K562 (cell line): ENCODE results near the gene CCDC78. TPM values are rescaled to one million over a fixed set of nuclear protein-coding genes. Genes with fewer than 3 reads are reported as not detected.

Experiments
- BACH1 ChIP-seq: fragments of 200-800 bp; sonication (Bioruptor generic); IDR thresholded peaks from 2 replicates; pipeline ENCODE4 v1.6.1; 2016; ENCODE audit warnings: missing genetic modification characterization, missing compliant biosample characterization
- EWSR1 ChIP-seq: fragments of 450-650 bp; IDR thresholded peaks from 2 replicates; pipeline ENCODE4 v1.6.1; 2018; ENCODE audit warnings: borderline replicate concordance, mild to moderate bottlenecking, low read depth, moderate library complexity; ENCODE audit not compliant: partially characterized antibody
- FOXK2 ChIP-seq, 2 experiments: fragments of 450-650 bp; IDR thresholded peaks in 1 of 2; conservative IDR thresholded peaks in 1 of 2; 2 replicates each; pipeline ENCODE4 v1.6.1; 2016; ENCODE audit warnings: low read depth in 2 of 2, mild to moderate bottlenecking in 1 of 2
- JUN ChIP-seq, 2 experiments: sonication (generic) in 1 of 2; formaldehyde crosslinking in 1 of 2; IDR thresholded peaks; 2 replicates each; pipeline versions ENCODE4 v1.6.1 to v1.8.0; 2012 to 2022; ENCODE audit warnings: borderline replicate concordance in 2 of 2, mild to moderate bottlenecking in 2 of 2, improper control_type of control experiment in 1 of 2, low read depth in 1 of 2, low read length in 1 of 2, missing genetic modification reagents in 1 of 2
- L3MBTL2 ChIP-seq: fragments of 450-650 bp; IDR thresholded peaks from 2 replicates; pipeline ENCODE4 v1.6.1; 2016; ENCODE audit warnings: mild to moderate bottlenecking, moderate library complexity
- LARP7 ChIP-seq: fragments of 450-650 bp; IDR thresholded peaks from 2 replicates; pipeline ENCODE4 v1.6.1; 2016
- NCOA6 ChIP-seq: fragments of 450-650 bp; IDR thresholded peaks from 2 replicates; pipeline ENCODE4 v1.6.1; 2017; ENCODE audit warnings: mild to moderate bottlenecking
- NFE2 ChIP-seq: IDR thresholded peaks from 2 replicates; pipeline ENCODE4 v1.6.1; 2014; ENCODE audit warnings: antibody characterized with exemption, low read depth
- PHB2 ChIP-seq: fragments of 450-650 bp; IDR thresholded peaks from 2 replicates; pipeline ENCODE4 v1.6.1; 2017; ENCODE audit warnings: low read depth
- POLR2G ChIP-seq: fragments of 200-400 bp; formaldehyde crosslinking; IDR thresholded peaks from 2 replicates; pipeline ENCODE4 v1.6.1; 2017; ENCODE audit warnings: low read depth, mild to moderate bottlenecking, antibody characterized with exemption, low read length, moderate library complexity
- SOX6 ChIP-seq: fragments of 450-650 bp; IDR thresholded peaks from 2 replicates; pipeline ENCODE4 v1.6.1; 2014; ENCODE audit warnings: mild to moderate bottlenecking
- THRA ChIP-seq: fragments of 450-650 bp; IDR thresholded peaks from 2 replicates; pipeline ENCODE4 v1.6.1; 2017; ENCODE audit warnings: mild to moderate bottlenecking, moderate library complexity
- XRCC3 ChIP-seq: fragments of 450-650 bp; IDR thresholded peaks from 2 replicates; pipeline ENCODE4 v1.6.1; 2017; ENCODE audit warnings: mild to moderate bottlenecking, moderate library complexity
- ZNF778 ChIP-seq: fragments of 450-650 bp; formaldehyde crosslinking; IDR thresholded peaks from 2 replicates; pipeline ENCODE4 v1.4.0; 2020; ENCODE audit warnings: mild to moderate bottlenecking, moderate library complexity
- ZNF830 ChIP-seq: fragments of 250-450 bp; sonication (Bioruptor Pico); IDR thresholded peaks from 2 replicates; pipeline ENCODE4 v1.5.0; 2021; ENCODE audit warnings: mild to moderate bottlenecking
- polyA plus RNA-seq, 8 experiments: library from polyadenylated mRNA; depleted of rRNA in 4 of 8; stranded (reverse) in 5 of 8; unstranded in 3 of 8; fragments of >200 nt; fragmentation: Nextera tagmentation in 2 of 8; fragmentation: Illumina TruSeq in 1 of 8; extraction: Ambion mirVana in 2 of 8; extraction: Trizol in 1 of 8; gene quantifications; 2 replicates each; pipeline versions ENCODE4 v1.2.1 to v1.2.3, GENCODE V29; 2011 to 2014; ENCODE audit warnings: inconsistent platforms in 1 of 8, missing spikeins in 1 of 8
- total RNA-seq, 7 experiments: library from RNA; depleted of rRNA in 6 of 7; stranded (reverse); fragments of >200 nt in 6 of 7; fragmentation: Illumina TruSeq in 2 of 7; extraction: Trizol in 2 of 7; gene quantifications; 2 replicates each; pipeline versions ENCODE4 v1.2.1 to v1.2.3, GENCODE V29; 2011 to 2021; ENCODE audit warnings: low replicate concordance in 1 of 7
- TF ChIP-seq, protein P1 (sequence below): fragments of 250-450 bp; sonication (Bioruptor Pico); IDR thresholded peaks from 2 replicates; pipeline ENCODE4 v1.4.0; 2020; ENCODE audit warnings: borderline replicate concordance
- TF ChIP-seq, protein P2 (sequence below): fragments of 450-650 bp; IDR thresholded peaks from 2 replicates; pipeline ENCODE4 v1.6.1; 2018; ENCODE audit not compliant: partially characterized antibody
- TF ChIP-seq, protein P3 (sequence below): fragments of 250-450 bp; sonication (Bioruptor Pico); IDR thresholded peaks from 2 replicates; pipeline ENCODE4 v1.5.0; 2020; ENCODE audit warnings: mild to moderate bottlenecking

Gene CCDC78
- total and polyA plus RNA-seq, 9 of the 15 experiments (the other 6 are each of a cell fraction or from before 2014, with no cell fraction given): 0.24 to 17.7 (median 2.9) TPM

DNA sequence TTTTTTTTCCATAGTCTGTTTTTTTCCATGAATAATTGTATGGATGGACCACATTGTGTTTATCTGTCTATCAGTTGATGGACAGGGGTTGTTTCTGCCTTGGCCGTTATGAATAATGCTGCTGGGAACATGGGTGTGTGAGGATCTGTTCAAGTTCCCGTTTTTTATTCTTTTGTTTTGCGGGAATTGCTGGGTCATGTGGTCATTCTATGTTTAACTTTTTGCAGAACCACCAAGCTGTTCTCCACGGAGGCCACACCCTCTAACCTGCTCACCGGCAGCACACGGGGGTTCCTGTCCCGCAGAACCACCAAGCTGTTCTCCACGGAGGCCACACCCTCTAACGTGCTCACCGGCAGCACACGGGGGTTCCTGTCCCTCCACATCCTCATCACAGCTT is 28.4 kb upstream of the CCDC78 start (continued):
- TF ChIP-seq POLR2G (no peak), SOX6 (peak; percentile 76; the same call in 1 of the 2 replicates), XRCC3 (no peak), THRA (no peak), EWSR1 (no peak), ZNF830 (no peak), NCOA6 (no peak), JUN (IDR thresholded peaks at IDR 0.05; ENCODE audit: borderline replicate concordance, low read depth, low read length) (no peak), JUN (CRISPR knock-in tag; IDR thresholded peaks at IDR 0.05; ENCODE audit: borderline replicate concordance) (no peak), L3MBTL2 (peak; percentile 42; the same call in 1 of the 2 replicates), BACH1 (no peak), NFE2 (peak; percentile 38; the same call in 1 of the 2 replicates), ZNF778 (CRISPR knock-in tag) (no peak), PHB2 (no peak), LARP7 (no peak), FOXK2 (conservative IDR thresholded peaks at IDR 0.05 in 1 of 2, IDR thresholded peaks at IDR 0.05 in 1 of 2; ENCODE audit: low read depth in 2 of 2) (peak in 1 of 2 experiments; percentile 58; a peak in 1 of 4 replicates)
- TF ChIP-seq, protein P1, sequence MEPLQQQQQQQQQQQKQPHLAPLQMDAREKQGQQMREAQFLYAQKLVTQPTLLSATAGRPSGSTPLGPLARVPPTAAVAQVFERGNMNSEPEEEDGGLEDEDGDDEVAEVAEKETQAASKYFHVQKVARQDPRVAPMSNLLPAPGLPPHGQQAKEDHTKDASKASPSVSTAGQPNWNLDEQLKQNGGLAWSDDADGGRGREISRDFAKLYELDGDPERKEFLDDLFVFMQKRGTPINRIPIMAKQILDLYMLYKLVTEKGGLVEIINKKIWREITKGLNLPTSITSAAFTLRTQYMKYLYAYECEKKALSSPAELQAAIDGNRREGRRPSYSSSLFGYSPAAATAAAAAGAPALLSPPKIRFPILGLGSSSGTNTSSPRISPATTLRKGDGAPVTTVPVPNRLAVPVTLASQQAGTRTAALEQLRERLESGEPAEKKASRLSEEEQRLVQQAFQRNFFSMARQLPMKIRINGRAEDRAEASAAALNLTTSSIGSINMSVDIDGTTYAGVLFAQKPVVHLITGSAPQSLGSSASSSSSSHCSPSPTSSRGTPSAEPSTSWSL (CRISPR knock-in tag): no peak
- TF ChIP-seq, protein P2, sequence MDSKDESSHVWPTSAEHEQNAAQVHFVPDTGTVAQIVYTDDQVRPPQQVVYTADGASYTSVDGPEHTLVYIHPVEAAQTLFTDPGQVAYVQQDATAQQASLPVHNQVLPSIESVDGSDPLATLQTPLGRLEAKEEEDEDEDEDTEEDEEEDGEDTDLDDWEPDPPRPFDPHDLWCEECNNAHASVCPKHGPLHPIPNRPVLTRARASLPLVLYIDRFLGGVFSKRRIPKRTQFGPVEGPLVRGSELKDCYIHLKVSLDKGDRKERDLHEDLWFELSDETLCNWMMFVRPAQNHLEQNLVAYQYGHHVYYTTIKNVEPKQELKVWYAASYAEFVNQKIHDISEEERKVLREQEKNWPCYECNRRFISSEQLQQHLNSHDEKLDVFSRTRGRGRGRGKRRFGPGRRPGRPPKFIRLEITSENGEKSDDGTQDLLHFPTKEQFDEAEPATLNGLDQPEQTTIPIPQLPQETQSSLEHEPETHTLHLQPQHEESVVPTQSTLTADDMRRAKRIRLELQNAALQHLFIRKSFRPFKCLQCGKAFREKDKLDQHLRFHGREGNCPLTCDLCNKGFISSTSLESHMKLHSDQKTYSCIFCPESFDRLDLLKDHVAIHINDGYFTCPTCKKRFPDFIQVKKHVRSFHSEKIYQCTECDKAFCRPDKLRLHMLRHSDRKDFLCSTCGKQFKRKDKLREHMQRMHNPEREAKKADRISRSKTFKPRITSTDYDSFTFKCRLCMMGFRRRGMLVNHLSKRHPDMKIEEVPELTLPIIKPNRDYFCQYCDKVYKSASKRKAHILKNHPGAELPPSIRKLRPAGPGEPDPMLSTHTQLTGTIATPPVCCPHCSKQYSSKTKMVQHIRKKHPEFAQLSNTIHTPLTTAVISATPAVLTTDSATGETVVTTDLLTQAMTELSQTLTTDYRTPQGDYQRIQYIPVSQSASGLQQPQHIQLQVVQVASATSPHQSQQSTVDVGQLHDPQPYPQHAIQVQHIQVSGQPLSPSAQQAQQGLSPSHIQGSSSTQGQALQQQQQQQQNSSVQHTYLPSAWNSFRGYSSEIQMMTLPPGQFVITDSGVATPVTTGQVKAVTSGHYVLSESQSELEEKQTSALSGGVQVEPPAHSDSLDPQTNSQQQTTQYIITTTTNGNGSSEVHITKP: no peak
- TF ChIP-seq, protein P3, sequence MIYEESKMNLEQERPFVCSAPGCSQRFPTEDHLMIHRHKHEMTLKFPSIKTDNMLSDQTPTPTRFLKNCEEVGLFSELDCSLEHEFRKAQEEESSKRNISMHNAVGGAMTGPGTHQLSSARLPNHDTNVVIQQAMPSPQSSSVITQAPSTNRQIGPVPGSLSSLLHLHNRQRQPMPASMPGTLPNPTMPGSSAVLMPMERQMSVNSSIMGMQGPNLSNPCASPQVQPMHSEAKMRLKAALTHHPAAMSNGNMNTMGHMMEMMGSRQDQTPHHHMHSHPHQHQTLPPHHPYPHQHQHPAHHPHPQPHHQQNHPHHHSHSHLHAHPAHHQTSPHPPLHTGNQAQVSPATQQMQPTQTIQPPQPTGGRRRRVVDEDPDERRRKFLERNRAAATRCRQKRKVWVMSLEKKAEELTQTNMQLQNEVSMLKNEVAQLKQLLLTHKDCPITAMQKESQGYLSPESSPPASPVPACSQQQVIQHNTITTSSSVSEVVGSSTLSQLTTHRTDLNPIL (CRISPR knock-in tag): no peak
